GM21423 (cell line): ENCODE measurements around the gene CA11.
A peak's percentile ranks its signal among the peaks of the same experiment; 100 is the strongest.
"Not testable (repeated sequence)": the region's sequence is repeated elsewhere in the genome, so short reads cannot be mapped to it uniquely, and the experiment has no call there.

Source experiments
- ATAC-seq: cut with Tn5 transposase; IDR thresholded peaks from one replicate; pipeline ENCODE4 v1.9.1; 2021; ENCODE audit warnings: mild to moderate bottlenecking, moderate library complexity; ENCODE audit not compliant: unreplicated experiment

CA11 gene

DNA sequence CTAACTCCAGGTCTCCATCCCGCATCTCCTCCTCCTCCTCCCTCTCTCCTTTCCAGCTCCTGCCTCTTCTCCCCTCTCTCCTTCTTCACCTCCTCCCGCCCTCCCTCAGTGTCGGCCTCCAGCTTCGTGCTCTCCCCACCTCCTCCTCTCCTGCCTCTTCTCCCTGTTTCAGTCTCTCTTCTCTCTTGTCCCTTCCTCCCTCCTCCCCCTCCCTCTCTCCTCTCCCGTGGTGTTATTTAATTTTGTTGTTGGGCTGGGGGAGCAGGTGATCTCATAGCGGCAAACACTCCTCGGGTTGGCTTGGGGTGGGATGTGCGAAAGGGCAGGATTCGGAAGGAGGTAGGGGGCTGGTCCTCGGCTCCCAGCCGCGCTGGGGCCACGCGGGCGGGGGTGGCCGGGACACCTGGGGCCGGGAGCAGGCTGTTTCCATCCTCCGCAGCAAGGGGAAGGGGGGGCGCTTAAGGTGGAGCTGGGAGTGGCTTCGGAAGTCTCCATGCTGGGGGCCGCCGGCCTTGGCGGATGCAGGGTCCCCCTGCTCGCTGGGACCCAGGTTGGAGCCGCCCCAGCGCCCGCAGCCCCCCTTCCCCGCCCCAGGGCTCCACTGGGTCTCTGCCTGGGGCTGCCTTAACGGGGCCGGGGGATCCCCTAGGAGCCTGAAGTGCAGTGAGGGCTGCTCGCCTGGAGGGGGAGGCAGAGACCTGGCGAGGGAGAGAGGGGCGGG lies at the start of gene CA11:
TSS of gene CA11 (minus strand) at position 187 of the 721 bp plus-strand sequence. CDS start 555 bp downstream, outside the sequence.
- peak; percentile 80 for ATAC-seq

DNA sequence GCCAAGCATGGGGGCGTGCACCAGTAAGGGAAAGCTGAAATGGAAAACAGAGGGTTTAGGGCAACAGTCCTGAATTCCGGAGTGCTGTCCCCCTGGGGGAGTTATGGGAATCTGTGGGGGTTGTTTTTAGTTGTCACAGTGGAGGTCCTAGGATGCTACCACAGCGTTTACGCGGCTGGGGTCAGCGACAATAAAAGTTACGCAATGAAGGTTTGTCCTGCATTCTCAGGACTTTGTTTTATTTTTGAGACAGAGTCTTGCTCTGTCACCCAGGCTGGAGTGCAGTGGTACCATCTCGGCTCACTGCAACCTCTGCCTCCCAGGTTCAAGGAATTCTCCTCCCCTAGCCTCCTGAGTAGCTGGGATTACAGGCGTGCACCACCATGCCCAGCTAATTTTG lies 47.6 kb upstream of the CA11 start:
- ATAC-seq = not testable (repeated sequence)

DNA sequence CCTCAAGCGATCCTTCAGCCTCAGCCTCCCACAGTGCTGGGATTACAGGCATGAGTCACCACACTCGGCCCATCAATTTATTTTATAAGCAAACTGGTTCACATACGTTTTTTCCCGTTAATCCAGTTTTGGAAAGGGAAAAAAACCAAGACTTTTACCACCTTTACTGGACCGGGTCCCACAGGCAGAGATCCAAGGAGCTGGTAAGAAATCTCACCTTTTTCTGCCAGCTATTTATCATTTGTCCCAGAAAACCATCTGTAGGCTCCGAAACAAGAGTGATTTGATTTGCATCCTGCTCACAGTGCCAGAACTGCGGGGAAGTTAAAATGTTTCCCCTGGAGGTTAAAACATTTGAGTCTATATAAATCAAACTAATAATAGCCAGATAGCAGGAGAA lies 43.5 kb upstream of the CA11 start:
- no peak for ATAC-seq

DNA sequence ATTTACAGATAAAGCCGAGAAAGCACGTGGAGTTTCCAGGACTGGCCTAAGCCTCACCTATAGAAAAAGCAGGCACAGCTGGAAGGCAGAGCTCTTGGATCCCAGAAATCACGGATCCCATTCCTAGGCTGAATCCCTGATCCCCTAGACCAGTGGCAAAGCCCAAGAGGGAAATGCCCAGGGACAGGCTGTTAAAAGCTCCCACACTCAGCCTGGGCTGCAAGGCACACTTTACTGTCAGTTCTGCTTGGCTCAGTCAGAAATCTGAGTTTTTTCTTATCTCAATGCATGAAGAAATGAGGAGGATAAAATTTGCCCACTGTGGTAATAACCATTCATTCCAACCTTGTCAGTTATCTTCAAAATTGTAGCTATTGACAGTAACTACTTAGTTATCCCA lies 41.8 kb upstream of the CA11 start:
- ATAC-seq = no peak

DNA sequence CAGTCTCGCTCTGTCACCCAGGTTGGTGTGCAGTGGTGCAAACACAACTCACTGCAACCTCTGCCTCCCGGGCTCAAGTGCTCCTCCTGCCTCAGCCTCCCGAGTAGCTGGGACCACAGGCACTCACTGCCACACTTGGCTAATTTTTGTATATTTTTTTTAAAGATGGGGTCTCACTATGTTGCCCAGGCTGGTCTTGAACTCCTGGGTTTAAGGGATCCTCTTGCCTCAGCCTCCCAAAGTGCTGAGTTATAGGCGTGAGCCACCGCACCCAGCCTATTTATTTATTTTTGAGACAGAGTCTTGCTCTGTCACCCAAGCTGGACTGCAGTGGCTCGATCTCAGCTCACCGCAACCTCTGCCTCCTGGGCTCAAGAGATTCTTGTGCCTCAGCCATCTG lies 40.6 kb upstream of the CA11 start:
- not testable (repeated sequence) for ATAC-seq

DNA sequence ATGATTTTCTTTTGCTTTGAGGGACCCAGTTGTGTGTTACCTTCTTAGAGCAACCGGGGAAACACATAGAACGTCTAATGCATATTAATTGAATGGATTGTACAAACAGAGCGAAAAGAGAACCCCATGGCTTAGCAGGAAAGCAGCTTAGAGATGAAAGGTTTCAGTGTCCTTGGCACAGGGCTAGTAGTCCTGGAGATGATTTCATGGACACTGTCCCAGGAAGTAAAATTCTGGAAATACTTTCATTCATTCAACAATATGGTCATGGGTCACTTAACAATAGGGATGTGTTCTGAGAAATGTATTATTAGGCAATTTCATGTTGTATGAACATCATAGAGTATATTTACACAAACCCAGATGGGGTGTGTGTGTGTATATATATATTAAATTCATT lies 40.1 kb upstream of the CA11 start:
- no peak for ATAC-seq

DNA sequence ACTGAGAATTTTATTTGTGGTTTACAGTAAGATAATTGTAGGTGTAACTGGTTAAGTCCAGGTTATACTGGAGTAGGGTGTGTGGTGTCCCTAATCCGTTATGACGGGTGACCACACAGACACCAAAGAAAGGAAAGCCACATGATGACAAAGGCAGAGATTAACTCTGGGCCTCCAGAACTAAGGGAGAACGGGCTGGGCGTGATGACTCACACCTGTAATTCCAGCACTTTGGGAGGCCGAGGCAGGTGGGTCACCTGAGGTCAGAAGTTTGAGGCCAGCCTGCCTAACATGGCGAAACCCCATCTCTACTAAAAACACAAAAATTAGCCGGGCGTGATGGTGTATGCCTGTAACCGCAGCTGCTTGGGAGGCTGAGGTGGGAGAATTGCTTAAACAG lies 39.6 kb upstream of the CA11 start:
- no peak for ATAC-seq

DNA sequence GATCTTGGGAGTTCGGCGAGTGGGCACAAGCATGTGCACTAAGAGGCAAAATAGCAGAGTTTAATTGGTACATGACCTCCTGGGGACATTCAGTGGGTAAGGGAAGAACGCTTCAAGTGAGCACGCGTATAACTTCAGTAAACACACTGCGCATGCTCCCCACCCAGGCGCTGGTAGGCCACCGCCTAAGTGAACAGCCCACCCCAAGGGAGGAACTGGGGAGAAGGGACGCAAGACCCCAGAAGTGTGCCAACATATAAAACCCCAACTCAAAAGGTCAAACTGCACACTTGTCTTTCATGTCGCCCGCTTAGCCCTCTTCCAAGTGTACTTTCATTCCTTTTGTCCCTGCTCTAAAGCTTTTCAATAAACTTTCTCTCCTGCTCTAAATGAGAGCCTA lies 37.4 kb upstream of the CA11 start:
- ATAC-seq = no peak

DNA sequence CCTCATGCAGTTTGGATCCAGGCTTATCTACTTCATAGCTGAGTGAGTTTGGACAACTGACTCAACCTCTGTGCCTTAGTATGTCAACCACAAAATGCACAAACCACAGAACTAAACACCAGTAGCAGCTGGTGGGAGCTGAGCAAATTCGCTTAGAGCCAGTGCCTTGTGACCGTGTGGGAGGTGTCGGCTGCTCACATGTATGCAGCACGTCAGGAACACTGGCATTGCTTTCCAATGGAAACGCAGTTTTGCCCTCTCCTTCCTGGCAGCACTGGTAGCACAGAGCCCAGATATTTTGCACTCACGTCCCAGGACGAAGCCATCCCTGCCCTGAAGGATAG lies 35.1 kb upstream of the CA11 start:
- no peak for ATAC-seq

DNA sequence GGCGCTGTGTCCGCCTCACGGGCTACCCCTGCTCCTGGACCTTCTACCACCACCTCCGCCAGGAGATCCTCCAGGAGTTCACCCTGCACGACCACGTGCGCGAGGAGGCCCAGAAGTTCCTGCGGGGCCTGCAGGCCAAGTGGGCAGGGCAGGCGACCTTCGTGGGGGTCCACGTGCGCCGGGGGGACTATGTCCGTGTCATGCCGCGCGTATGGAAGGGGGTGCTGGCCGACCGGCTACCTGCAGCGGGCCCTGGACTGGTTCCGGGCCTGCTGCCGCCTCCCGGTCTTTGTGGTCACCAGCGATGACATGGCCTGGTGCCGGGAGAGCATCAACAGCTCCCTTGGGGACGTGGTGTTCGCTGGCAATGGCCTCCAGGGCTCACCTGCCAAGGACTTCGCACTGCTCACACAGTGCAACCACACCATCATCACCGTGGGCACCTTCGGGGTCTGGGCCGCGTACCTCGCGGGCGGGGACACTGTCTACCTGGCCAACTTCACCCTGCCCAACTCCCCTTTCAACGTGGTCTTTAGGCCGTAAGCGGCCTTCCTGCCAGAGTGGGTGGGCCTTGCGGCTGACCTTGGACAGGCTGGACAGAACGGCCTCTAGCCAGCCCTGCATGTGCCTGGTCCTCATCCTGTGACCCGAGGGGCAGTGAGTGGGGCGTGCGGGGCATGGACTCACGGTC lies 34.6 kb upstream of the CA11 start:
- no peak for ATAC-seq

DNA sequence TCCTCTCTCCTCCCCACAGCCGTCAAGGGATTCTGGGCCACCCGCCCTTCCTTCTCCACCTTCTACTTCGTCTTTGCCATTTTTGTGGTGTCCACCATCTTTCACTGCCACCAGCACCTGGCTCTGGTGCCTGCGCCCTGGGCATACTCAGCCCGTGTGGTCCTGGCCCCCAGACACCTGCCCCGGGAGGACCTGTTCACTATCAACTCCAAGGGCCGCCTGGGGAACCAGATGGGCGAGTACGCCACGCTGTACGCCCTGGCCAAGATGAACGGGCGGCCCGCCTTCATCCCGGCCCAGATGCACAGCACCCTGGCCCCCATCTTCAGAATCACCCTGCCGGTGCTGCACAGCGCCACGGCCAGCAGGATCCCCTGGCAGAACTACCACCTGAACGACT lies 34.0 kb upstream of the CA11 start:
- not testable (repeated sequence) for ATAC-seq

DNA sequence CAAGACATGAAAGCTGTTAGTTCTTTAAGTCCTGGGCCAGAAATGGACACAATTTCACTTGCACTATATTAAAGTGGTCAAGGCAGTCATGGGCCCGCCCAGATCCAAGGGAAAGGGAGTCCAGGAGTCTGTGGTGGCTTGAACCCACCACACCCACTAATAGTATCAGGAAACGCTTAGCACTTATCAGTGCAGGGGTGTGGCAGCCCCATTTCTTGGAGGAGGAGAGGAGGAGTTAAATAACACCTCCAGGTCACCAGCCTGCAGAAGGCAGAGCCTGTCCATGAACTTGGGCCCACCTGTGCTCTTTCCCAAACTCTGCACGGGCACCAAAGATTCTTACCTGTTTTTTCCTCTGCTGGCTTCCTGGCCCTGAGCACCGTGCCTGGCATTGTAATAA lies 32.2 kb upstream of the CA11 start:
- no peak for ATAC-seq

DNA sequence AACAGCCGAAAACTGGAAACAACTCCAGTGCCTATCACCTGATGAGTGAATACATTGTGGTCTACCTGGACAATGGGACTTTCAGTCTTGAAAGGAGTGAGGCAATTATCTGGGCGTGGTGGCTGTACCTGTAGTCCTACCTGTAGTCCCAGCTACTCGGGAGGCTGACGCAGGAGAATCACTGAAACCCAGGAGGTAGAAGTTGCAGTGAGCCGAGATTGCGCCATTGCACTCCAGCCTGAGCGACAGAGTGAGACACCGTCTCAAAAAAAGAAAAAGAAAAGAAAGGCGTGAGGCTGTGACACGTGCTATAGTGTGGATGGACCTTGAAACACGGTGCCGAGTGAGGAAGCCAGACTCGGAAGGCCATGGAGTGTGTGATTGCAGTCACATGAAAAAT lies 30.9 kb upstream of the CA11 start:
- ATAC-seq = no peak

DNA sequence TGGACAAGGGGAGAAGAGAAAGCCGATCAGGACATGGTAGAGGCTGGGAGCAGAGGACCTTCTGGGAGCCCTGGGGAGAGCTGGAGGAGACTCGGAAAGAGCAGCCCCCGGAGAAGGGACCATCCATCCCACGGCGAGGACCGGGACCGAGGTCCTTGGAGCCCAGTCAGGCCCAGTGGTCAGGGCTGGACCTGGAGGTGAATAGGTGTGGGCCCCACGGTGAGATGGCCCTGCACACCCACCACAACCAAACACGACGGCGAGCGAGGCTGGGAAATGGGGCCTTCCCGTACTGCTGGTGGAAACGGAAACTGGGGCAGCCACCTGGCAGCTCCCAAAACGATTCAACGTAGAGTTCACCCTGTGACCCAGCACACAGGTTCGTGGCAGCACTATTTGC lies 30.5 kb upstream of the CA11 start:
- ATAC-seq = no peak

DNA sequence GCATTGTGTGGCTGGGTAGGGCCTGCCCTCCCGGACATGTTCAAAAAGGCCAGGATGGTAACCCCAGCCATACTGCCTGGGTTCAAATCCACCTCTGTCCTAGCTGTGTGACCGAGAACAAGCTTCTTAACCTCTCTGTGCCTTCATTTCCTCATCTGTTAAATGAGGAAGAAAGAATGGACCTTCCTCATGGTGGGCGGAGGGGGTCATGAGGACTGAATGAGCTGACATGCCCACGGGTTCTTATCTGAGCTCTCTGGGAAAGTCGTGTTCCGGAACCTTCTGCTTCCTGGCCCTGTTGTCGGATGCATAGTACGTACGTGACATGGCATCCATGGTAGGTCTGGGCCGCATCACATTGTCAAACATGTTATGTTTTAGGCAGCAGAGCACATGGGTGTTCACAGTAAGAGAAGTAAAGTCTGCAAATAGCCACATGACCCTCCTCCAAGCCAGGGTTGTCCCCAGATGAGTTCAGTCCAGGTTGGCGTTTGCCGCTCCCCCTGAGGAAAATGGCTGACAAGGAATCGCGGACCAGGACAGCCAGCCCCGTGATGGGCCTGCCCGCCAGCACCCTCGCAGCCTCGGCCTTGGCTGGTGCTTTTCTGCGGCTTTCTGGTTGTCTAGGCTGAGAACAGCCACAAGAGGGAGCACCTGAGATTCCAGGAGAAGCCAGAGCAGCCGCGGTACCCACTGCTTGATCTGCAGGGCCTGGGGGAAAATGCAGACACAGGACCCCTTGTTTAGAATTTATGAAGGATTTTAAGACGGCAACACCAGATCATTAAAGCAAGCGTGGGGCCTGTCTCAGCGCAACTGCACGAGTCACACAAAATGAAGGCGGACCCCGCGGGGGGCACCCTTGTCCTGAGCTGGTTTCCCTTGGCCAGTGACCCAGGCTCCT lies 29.2 kb upstream of the CA11 start:
- no peak for ATAC-seq

DNA sequence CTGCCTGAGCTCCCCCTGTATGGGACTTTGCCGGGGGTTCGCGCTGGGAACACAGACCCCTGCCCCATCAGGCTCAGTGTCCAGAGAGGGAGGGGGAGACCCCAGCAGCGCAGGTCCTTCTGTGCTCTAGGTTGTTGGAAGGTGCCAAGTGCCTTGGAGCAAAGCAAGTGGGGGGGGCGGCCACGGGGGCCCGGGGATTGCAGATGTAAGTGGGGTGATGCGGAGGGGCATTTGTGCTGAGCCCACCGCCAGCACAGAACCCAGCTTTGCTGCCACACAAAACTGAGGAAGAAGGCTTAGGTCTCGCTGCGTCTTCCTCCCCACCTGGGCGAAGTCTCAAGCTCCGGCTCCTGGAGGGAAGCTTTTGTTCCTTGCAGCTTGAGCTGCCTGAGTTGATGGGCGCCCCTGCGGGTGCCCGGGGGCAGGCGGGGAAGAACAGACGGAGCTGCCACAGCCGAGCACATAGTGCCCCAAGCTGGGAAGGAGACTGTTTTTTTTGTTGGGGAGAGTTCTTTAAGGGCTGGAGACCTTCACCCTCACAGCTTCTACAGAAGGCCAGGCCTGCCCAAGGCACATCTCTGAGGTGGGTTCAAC lies 28.3 kb upstream of the CA11 start:
- ATAC-seq = no peak

DNA sequence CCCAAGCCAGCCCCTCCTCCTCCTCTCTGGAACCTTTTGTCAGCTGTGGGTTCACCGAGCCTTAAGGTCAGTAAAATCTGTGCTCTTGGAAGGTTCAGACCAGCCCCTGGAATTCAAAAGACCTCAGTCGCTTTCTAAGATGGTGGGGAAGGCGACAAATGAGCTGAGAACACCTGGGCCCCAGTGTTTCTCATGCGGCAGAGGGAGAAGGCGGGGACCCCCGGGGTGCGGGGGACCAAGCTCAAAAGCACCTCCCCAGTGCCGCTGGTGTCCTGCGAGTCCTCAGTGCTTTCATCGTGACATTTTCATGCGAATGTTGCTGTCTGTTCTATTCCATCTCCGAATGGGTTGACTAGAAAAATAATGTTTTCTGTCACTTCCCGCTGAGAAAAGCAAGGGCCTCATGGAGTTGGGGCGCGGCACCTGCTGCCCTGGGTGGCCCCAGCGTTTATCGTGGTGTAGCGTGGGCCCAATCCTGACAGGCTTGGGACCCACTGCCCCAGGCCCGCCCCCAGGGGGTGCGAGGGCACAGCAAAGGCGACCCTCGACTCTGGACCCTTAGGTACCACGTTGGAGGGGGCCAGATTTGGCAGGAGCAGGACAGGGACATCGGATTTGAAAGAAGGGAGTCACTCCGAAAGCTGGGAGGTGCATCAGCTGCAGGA lies 27.6 kb upstream of the CA11 start:
- ATAC-seq = no peak

DNA sequence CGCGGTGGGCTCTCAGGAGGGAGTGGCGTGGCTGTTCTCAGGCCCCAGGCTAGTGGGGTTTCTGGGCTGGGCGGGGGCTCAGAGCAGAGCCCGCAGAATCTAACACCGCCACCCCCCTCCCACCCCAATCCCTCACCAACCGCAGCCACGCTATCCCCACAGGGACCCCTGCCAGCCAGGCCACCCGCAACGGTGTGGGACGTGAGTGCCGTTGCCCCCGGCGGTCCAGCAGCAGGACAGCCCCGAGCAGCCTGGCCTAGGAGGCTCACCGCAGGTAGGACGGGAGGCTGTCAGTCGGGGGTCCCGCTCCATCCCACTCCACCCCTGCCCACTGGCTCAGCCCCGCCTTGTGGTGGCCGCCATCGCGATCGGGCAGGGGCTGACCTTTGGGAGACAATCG lies 27.0 kb upstream of the CA11 start, which contains the start of gene NTN5:
TSS of gene NTN5 (minus strand) at position 24 of the 400 bp plus-strand sequence. CDS start 2,031 bp downstream, outside the sequence.
- ATAC-seq = no peak

DNA sequence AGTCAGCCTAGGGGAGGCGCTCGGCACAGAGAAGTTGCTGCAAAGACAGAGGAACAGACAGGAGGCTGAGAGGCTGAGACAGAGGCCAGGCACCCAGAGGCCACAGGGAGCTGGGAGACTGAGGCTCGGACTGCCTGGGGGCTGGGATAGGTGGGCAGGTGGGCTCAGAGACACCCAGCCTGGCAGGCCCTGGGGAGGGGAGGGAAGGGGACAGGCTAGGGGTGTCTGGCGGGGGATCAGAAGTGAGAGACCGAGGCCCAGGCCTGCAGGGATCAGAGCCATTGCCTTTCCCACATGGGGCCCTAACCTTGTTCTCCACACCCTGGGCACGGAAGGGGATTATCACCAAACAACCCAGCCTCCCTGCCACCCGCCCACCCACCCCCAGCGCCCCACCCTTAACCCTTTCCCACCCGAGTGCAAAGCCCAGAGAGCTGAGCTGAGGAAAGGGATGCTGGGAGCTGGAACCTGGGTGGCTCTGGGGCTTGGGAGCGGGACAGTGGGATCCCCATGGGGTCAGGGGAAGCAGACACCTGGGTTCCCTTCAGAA lies 25.5 kb upstream of the CA11 start:
- ATAC-seq = no peak

DNA sequence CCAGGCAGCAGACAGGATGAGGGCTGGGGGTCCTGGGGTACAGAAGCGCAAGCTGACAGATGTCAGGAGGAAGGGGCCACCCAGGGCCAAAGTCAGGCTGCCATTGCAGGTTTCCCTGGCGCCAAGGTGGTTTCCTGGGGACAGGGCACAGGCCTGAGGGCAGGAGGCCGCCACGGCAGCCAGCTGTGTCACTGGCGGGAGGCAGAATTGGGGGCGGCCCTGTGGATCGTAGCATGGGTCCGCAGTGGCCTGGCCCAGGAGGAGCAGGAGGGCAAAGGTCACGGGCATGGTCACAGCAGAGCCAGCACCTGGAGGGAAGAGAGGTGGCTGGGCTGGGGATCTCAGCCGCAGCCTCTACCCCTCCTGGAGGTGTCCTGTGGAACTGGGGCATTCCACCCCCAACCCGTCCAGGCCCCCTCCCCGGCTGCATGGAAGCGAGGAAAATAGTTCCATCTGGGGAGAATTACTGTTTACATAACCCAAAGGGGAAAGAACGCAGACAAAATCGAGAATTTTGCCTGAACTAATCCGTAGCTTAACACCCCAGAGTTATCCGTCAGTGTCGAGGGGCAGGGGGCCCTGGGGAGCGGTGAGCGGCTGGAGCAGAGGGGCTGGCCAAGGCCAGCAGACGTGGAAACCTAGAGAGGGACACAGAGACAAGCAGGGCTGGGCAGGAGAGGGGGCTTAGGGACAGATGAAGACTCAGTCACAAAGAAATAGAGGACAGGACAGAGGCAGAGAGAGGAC lies 24.9 kb upstream of the CA11 start:
- no peak for ATAC-seq
